ENCODE data around the gene COX7A2.

Gene COX7A2

GRCh38 chr6:75283907-75284631 is 40.5 kb upstream of the COX7A2 start:
- Histone ChIP-seq H3K36me3 (replicated peaks) (no peaks in the 10 kb centered on the region), H3K4me3 (ENCODE audit: low read depth, low read length) (peak overlapping the region; percentile 96), H3K27ac (peak overlapping the region; percentile 79), H3K27me3 (replicated peaks) (no peaks in the 10 kb centered on the region)
- in situ Hi-C loops (cut with HindIII; ENCODE audit: low pct_ligation_motif_present, low sequenced_read_pairs) = loop anchor here (25.0 kb wide), 1 partner anchor 253 kb away; no protein-coding TSS in a partner anchor
- peak; percentile 28 for DNase-seq
- no peak for TF ChIP-seq CTCF (IDR thresholded peaks at IDR 0.05; ENCODE audit: low read depth, low read length, missing control alignments)

- no peak overlapping the region for H3K27ac ChIP-seq
Observed at GRCh38 chr6:75282706-75283105, 39.1 kb upstream of the COX7A2 start.

GRCh38 chr6:75281653-75282052 is 38.1 kb upstream of the COX7A2 start:
- H3K27me3 ChIP-seq (replicated peaks) = no peaks in the 10 kb centered on the region
- H3K36me3 ChIP-seq (replicated peaks) = no peaks in the 10 kb centered on the region
- in situ Hi-C loops (cut with HindIII; ENCODE audit: low pct_ligation_motif_present, low sequenced_read_pairs) = loop anchor here (25.0 kb wide), 1 partner anchor 256 kb away; no protein-coding TSS in a partner anchor
- no peak overlapping the region for H3K4me3 ChIP-seq (ENCODE audit: low read depth, low read length)
- no peak overlapping the region for H3K27ac ChIP-seq
- no peak for TF ChIP-seq CTCF (IDR thresholded peaks at IDR 0.05; ENCODE audit: low read depth, low read length, missing control alignments)
- no peak for DNase-seq

More at GRCh38 chr6:75282706-75283105, 39.1 kb upstream of the COX7A2 start:
- Histone ChIP-seq H3K27me3 (replicated peaks) (no peaks in the 10 kb centered on the region), H3K36me3 (replicated peaks) (no peaks in the 10 kb centered on the region), H3K4me3 (ENCODE audit: low read depth, low read length) (peak overlapping the region; percentile 96)
- no peak for TF ChIP-seq CTCF (IDR thresholded peaks at IDR 0.05; ENCODE audit: low read depth, low read length, missing control alignments)
- DNase-seq = no peak
- in situ Hi-C loops (cut with HindIII; ENCODE audit: low pct_ligation_motif_present, low sequenced_read_pairs) = loop anchor here (25.0 kb wide), 1 partner anchor 255 kb away; no protein-coding TSS in a partner anchor

- in situ Hi-C loops (cut with HindIII; ENCODE audit: low pct_ligation_motif_present, low sequenced_read_pairs) = loop anchor here (25.0 kb wide), 1 partner anchor 257 kb away; no protein-coding TSS in a partner anchor
- no peak for DNase-seq
- Histone ChIP-seq H3K27ac (no peak overlapping the region), H3K36me3 (replicated peaks) (no peaks in the 10 kb centered on the region), H3K4me3 (ENCODE audit: low read depth, low read length) (no peak overlapping the region), H3K27me3 (replicated peaks) (no peaks in the 10 kb centered on the region)
- no peak for TF ChIP-seq CTCF (IDR thresholded peaks at IDR 0.05; ENCODE audit: low read depth, low read length, missing control alignments)
Observed at GRCh38 chr6:75280131-75280855, 36.7 kb upstream of the COX7A2 start.

DNA sequence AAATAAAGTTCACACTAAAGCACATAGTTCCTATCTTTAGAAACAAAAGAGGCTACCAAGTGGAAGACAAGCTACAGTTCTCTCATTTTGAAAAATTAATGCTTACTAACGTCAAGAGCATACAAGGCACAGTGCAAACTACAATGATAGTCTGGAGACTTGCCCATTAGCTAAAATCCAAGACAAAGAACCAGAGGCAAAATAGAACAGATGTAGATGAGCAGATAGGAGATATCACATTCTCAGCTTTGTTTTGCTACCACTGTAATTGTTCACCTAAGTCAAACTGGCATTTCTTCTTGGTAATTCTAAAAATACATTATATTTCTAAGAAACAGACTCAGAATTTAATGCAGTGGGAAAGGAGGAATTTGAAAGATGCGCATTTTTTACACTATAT is 35.8 kb upstream of the COX7A2 start:
- Histone ChIP-seq H3K4me3 (ENCODE audit: low read depth, low read length) (no peak overlapping the region), H3K27me3 (replicated peaks) (no peaks in the 10 kb centered on the region), H3K36me3 (replicated peaks) (no peaks in the 10 kb centered on the region), H3K27ac (no peak overlapping the region)
- DNase-seq = no peak
- in situ Hi-C loops (cut with HindIII; ENCODE audit: low pct_ligation_motif_present, low sequenced_read_pairs) = loop anchor here (25.0 kb wide), 1 partner anchor 258 kb away; no protein-coding TSS in a partner anchor
- no peak for TF ChIP-seq CTCF (IDR thresholded peaks at IDR 0.05; ENCODE audit: low read depth, low read length, missing control alignments)

All from brain microvascular endothelial cell (primary cell).